Left lung (tissue), 10 donors: ENCODE data around the gene FHAD1. TPM values are rescaled to one million over a fixed set of nuclear protein-coding genes. Genes with fewer than 3 reads are reported as not detected.
"Not testable (repeated sequence)": the region's sequence is repeated elsewhere in the genome, so short reads cannot be mapped to it uniquely, and the experiment has no call there.

Experiments used
- ATAC-seq: fragments of 200-7000 bp; cut with Tn5 transposase; one replicate; pipeline ENCODE4 v1.9.1; 2020; ENCODE audit warnings: moderate library complexity
- DNase-seq, 4 donors: peaks; one replicate each; pipeline ENCODE4 v3.0.0-alpha.2; 2013 to 2020
- H3K27ac ChIP-seq, 2 donors: fragments of 200-600 bp; sonication (generic) in 1 of 2; one replicate each; pipeline versions ENCODE4 v1.5.0 to v1.8.0; 2020 to 2021
- H3K27me3 ChIP-seq, 2 donors: fragments of 200-600 bp; sonication (generic) in 1 of 2; one replicate each; pipeline versions ENCODE4 v1.5.0 to v1.8.0; 2020 to 2021
- H3K36me3 ChIP-seq, 2 donors: fragments of 200-600 bp; sonication (generic) in 1 of 2; one replicate each; pipeline versions ENCODE4 v1.5.0 to v1.8.0; 2020 to 2021
- H3K4me1 ChIP-seq, 2 donors: fragments of 200-600 bp; one replicate each; pipeline ENCODE4 v1.8.0; 2021
- H3K4me3 ChIP-seq, 2 donors: fragments of 200-600 bp; sonication (generic) in 1 of 2; one replicate each; pipeline versions ENCODE4 v1.5.0 to v1.8.0; 2020 to 2021; ENCODE audit warnings: mild to moderate bottlenecking in 1 of 2
- H3K9me3 ChIP-seq, 2 donors: fragments of 200-600 bp; sonication (generic) in 1 of 2; one replicate each; pipeline versions ENCODE4 v1.5.0 to v1.8.0; 2020 to 2021
- CTCF ChIP-seq, 2 donors: fragments of 200-600 bp; sonication (generic) in 1 of 2; IDR thresholded peaks; one replicate each; pipeline versions ENCODE4 v1.5.0 to v1.8.0; 2021; ENCODE audit warnings: antibody characterized with exemption in 2 of 2
- intact Hi-C, 2 donors: fragments of 100-400 bp; cut with DNase I; formaldehyde crosslinking; loops; one replicate each; pipeline versions ENCODE4 v1.11.2 to v1.14.2; 2022
- polyA plus RNA-seq, 6 donors: library from polyadenylated mRNA; unstranded; fragments of 120-200 nt; gene quantifications; one replicate each; pipeline ENCODE4 v1.2.1, GENCODE V29; 2013; ENCODE audit not compliant: insufficient read length in 6 of 6
- total RNA-seq, 2 donors: library from RNA; stranded (reverse); fragmentation: NEBNext Ultra II Directional; extraction: Animal tissue kit (Norgen Biotek cat#: 25700); gene quantifications; one replicate each; pipeline ENCODE4 v1.2.1, GENCODE V29; 2021
- donor health status: DM: no; HTN: yes; CAD: no.
- donor health status: DM: no; HTN: no; CAD: no.

Gene FHAD1
- total and polyA plus RNA-seq, 8 donors: 1.1 to 8.5 (median 3.9) TPM

- no peak for ATAC-seq
These were observed 49.7 kb downstream of the FHAD1 start for GRCh38 chr1:15296585-15297321.

GRCh38 chr1:15297975-15298374 lies 51.0 kb downstream of the FHAD1 start:
- H3K27me3 ChIP-seq, H3K4me3 ChIP-seq, intact Hi-C loops, H3K9me3 ChIP-seq, ATAC-seq, H3K27ac ChIP-seq, H3K36me3 ChIP-seq, H3K4me1 ChIP-seq, DNase-seq: not testable (repeated sequence)

More at GRCh38 chr1:15296585-15297321, 49.7 kb downstream of the FHAD1 start:
- no peaks in the 10 kb centered on the region for H3K36me3 ChIP-seq
- intact Hi-C loops: no loop called here
- no peaks in the 10 kb centered on the region for H3K4me1 ChIP-seq
- no peak overlapping the region for H3K4me3 ChIP-seq
- DNase-seq: no peak
- no peak overlapping the region for H3K27ac ChIP-seq
- no peaks in the 10 kb centered on the region for H3K27me3 ChIP-seq
- peaks cover 0 to 4% of the 10 kb centered on the region in 2 donors for H3K9me3 ChIP-seq
- no peak for TF ChIP-seq CTCF (IDR thresholded peaks at IDR 0.05)

GRCh38 chr1:15299179-15299578 lies 52.2 kb downstream of the FHAD1 start:
- Histone ChIP-seq H3K4me1 (no peaks in the 10 kb centered on the region), H3K27ac (no peak overlapping the region), H3K27me3 (no peaks in the 10 kb centered on the region), H3K9me3 (peaks cover 0 to 4% of the 10 kb centered on the region in 2 donors), H3K36me3 (no peaks in the 10 kb centered on the region), H3K4me3 (no peak overlapping the region)
- ATAC-seq (no peak), DNase-seq (no peak)
- intact Hi-C loops: no loop called here
- TF ChIP-seq CTCF (IDR thresholded peaks at IDR 0.05): no peak

- H3K4me3 ChIP-seq: no peak overlapping the region
- no peaks in the 10 kb centered on the region for H3K36me3 ChIP-seq
- no peak for DNase-seq
- peaks cover 0 to 4% of the 10 kb centered on the region in 2 donors for H3K9me3 ChIP-seq
- ATAC-seq: no peak
- H3K27me3 ChIP-seq: no peaks in the 10 kb centered on the region
- no peak overlapping the region for H3K27ac ChIP-seq
- TF ChIP-seq CTCF (IDR thresholded peaks at IDR 0.05): no peak
- no peaks in the 10 kb centered on the region for H3K4me1 ChIP-seq
- intact Hi-C loops: loop anchor here in 1 of 2 donors (10.0 kb wide), 1 partner anchor 175 kb away; no protein-coding TSS in a partner anchor
These were observed 52.8 kb downstream of the FHAD1 start for GRCh38 chr1:15299806-15300205.

- no peaks in the 10 kb centered on the region for H3K36me3 ChIP-seq
- H3K4me3 ChIP-seq: no peak overlapping the region
- ATAC-seq: no peak
- no peak overlapping the region for H3K27ac ChIP-seq
- H3K27me3 ChIP-seq: no peaks in the 10 kb centered on the region
- no peak for TF ChIP-seq CTCF (IDR thresholded peaks at IDR 0.05)
- H3K9me3 ChIP-seq: no peaks in the 10 kb centered on the region
- no peak for DNase-seq
- intact Hi-C loops: loop anchor here in 1 of 2 donors (10.0 kb wide), 1 partner anchor 179 kb away; no protein-coding TSS in a partner anchor
- no peaks in the 10 kb centered on the region for H3K4me1 ChIP-seq
These were observed 56.9 kb downstream of the FHAD1 start for GRCh38 chr1:15303935-15304334.
